Omental fat pad (tissue), 4 donors: ENCODE measurements around the gene SCD. TPM values are rescaled to one million over a fixed set of nuclear protein-coding genes. Genes with fewer than 3 reads are reported as not detected.

Experiments
- ATAC-seq: fragments of 150-250 bp; one replicate; pipeline ENCODE4 v1.9.1; 2016; ENCODE audit warnings: mild to moderate bottlenecking, moderate library complexity; ENCODE audit not compliant: low FRiP score
- DNase-seq: peaks from one replicate; pipeline ENCODE4 v3.0.0-alpha.2; 2019; ENCODE audit warnings: low spot score
- CTCF ChIP-seq, 3 donors: fragments of 450-650 bp; IDR thresholded peaks; one replicate each; pipeline ENCODE4 v1.5.1; 2016 to 2017; ENCODE audit warnings: antibody characterized with exemption in 3 of 3, mild to moderate bottlenecking in 3 of 3, moderate library complexity in 2 of 3
- total RNA-seq, 4 donors: library from RNA; depleted of rRNA; stranded (reverse); fragments of >200 nt; gene quantifications; one replicate each; pipeline ENCODE4 v1.1.0, GENCODE V29; 2016

The SCD gene
- total RNA-seq, 4 donors from 2014 or later: 258 to 1,217 (median 417) TPM

- TF ChIP-seq CTCF (IDR thresholded peaks at IDR 0.05): no peak
- ATAC-seq (peak; percentile 43), DNase-seq (no peak)
These were observed 675 bp upstream of the SCD start for GRCh38 chr10:100346351-100346764.

DNA sequence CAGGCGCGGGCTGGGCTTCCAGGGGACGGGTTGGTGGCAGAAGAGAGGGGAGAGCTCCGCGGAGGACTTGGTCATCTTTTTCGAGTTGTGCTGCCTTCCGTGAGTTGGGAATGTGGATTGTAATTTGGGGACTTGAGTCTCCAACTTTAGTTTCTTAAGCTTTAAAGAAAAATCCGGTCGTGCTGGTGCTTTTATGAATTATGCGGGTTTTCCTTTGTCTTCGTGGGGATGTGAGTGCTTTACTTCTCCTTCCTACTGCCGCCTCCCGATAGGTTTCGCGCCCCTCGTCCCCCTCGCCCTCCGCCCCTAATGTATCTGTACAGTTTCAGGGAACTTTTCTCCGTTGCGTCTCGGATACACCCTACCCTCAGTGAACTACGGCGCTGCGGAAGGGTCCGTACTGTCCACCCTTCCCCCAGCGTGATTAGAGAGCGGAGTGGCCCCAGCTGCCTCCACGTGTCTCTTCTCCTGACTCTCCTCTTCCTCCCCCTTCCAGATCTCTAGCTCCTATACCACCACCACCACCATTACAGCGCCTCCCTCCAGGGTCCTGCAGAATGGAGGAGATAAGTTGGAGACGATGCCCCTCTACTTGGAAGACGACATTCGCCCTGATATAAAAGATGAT, 649 bp downstream of the SCD start:
- DNase-seq: no peak
- no peak for ATAC-seq
- no peak for TF ChIP-seq CTCF (IDR thresholded peaks at IDR 0.05)

DNA sequence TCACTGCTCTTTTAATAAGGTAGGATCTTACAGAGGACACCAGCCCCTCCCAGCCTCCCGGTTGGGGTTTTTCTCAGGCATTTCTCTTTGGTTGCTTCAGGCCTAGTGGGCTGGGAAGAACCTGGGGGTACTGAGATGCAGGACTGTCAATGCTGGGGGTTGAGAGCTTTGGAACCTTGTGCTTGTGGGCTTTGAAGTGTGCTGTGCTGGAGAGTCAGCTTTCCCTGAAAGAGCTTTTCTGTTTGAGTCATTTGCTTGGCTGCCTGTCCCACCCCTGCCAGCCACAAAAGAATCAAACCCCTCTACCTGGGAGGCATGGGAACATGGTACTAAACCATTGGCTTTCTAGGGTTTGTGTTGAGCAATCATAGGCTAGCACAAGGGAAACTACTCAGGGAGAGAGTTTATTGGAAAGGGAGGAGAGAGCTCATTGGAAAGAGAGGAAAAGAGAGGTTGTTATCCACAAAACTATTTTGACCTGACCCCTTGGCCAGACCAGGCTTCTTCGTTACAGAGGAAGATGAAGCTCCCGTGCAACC, 1.4 kb downstream of the SCD start:
- no peak for ATAC-seq
- TF ChIP-seq CTCF (IDR thresholded peaks at IDR 0.05): no peak
- DNase-seq: no peak

DNA sequence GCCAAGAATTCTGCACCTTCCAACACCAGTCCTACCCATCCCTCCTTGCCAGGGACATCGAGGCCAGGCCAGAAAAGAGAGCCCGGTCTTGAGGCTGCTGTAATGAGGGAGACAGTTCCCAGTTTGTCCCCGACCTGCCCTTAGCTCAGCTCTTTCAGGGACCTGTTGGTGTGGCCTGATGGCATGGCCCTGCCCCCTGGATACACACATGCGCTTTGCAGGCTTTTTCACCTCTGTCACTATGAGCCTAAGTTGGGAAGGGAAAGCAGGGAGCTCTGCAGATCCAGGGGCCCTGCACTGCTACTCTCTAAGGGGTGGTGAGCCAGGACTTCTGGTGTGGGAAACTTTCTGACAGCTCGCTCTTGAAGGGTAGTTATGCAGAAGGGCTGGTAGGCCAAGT, 2.1 kb downstream of the SCD start:
- DNase-seq: no peak
- ATAC-seq: no peak
- TF ChIP-seq CTCF (IDR thresholded peaks at IDR 0.05): no peak

- ATAC-seq: no peak
- no peak for TF ChIP-seq CTCF (IDR thresholded peaks at IDR 0.05)
- DNase-seq: no peak
These were observed 2.6 kb downstream of the SCD start for GRCh38 chr10:100349672-100350071.

DNA sequence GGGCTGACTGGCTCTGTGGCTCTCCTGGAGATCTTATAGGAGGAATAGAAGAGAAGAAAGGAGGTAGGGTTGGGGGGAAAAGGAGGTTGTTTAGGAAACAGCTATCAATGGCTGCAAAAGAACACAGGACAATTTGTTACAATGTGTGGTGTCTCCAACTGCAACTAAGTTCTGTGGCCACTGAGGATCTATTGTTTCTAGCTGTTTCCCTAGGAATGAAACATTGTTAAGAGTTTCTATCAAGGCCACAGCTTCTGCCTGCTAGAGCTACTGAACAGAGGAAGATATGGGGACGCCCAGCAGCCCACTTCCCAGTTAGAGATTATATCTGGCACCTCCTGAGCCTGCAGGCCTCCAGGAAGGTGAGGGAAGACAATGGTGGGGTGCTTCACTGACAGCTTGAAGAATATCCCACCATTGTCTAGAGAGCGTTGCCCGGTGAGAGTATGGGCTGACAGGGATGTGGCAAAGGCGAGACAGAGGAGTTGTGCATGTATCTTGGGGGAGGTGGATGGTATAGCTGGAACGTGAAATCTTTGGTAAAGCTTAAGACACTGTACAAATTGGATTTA, 4.0 kb downstream of the SCD start:
- no peak for TF ChIP-seq CTCF (IDR thresholded peaks at IDR 0.05)
- no peak for ATAC-seq
- no peak for DNase-seq
